Measurements from ENCODE around the gene KDM4C. TPM values are rescaled to one million over a fixed set of nuclear protein-coding genes. Genes with fewer than 3 reads are reported as not detected.
A peak's percentile ranks its signal among the peaks of the same experiment; 100 is the strongest.
"Not testable (repeated sequence)": the region's sequence is repeated elsewhere in the genome, so short reads cannot be mapped to it uniquely, and the experiment has no call there.

KDM4C gene
- 10.8 TPM for polyA plus RNA-seq (2013, experiment 1 of 2)
- polyA plus RNA-seq (2013, experiment 2 of 2), result 11.5 TPM

GRCh38 chr9:6757456-6758247, at the start of gene KDM4C:
TSS of gene KDM4C (plus strand) at chr9:6757973. CDS start at chr9:6792989, 35,016 bp downstream.
- Histone ChIP-seq H3K4me1 (ENCODE audit: insufficient read depth, low read length) (peaks cover 4% of the 10 kb centered on the region; the same call in 1 of the 2 replicates), H3K9me3 (ENCODE audit: insufficient read depth, low read depth, low read length) (no peaks in the 10 kb centered on the region), H3K4me3 (ENCODE audit: low read length) (peak within 1 kb of the TSS; percentile 73), H3K27ac (ENCODE audit: low read depth, low read length) (peak within 1 kb of the TSS; percentile 96), H3K9ac (ENCODE audit: low read depth, low read length) (peak within 1 kb of the TSS; percentile 84), H3K27me3 (ENCODE audit: insufficient read depth, low read length) (no peaks in the 10 kb centered on the region), H3K36me3 (ENCODE audit: insufficient read depth, low read length) (no peaks in the 10 kb centered on the region)
- under 1% methylated on average over 80 of the region's 80 CpGs for WGBS

DNA sequence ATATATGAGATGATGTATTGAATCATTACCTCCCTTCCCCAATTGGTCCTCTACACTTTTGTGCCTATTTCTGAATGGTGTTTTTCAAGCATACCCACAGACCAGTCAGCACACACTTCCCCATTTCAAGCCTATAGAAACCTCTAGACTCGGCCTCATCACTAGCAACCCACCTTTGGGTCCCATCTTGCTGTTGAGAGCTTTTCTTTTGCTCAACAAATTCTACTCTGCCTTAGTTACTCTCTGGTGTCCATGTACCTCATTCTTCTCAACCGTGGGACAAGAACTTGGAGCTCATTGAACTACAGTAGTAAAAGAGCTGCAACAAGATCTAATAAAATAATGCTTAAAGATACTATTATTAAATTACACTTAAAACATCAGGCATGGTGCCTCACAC, 49.0 kb upstream of the KDM4C start:
- 85% methylated on average over 2 of the region's 2 CpGs for WGBS

GRCh38 chr9:6711403-6711802, 46.4 kb upstream of the KDM4C start:
- 90% methylated on average over 3 of the region's 3 CpGs for WGBS
- Histone ChIP-seq H3K36me3 (ENCODE audit: insufficient read depth, low read length) (no peaks in the 10 kb centered on the region), H3K9ac (ENCODE audit: low read depth, low read length) (no peak overlapping the region), H3K27ac (ENCODE audit: low read depth, low read length) (no peak overlapping the region), H3K4me3 (ENCODE audit: low read length) (no peak overlapping the region), H3K9me3 (ENCODE audit: insufficient read depth, low read depth, low read length) (peaks cover 13% of the 10 kb centered on the region), H3K4me1 (ENCODE audit: insufficient read depth, low read length) (no peaks in the 10 kb centered on the region), H3K27me3 (ENCODE audit: insufficient read depth, low read length) (no peaks in the 10 kb centered on the region)

More for the DNA sequence above, 49.0 kb upstream of the KDM4C start:
- H3K27me3 ChIP-seq (ENCODE audit: insufficient read depth, low read length), result no peaks in the 10 kb centered on the region
- H3K27ac ChIP-seq (ENCODE audit: low read depth, low read length), result no peak overlapping the region
- H3K9me3 ChIP-seq (ENCODE audit: insufficient read depth, low read depth, low read length), result peaks cover 13% of the 10 kb centered on the region
- no peaks in the 10 kb centered on the region for H3K4me1 ChIP-seq (ENCODE audit: insufficient read depth, low read length)
- no peaks in the 10 kb centered on the region for H3K36me3 ChIP-seq (ENCODE audit: insufficient read depth, low read length)
- H3K4me3 ChIP-seq (ENCODE audit: low read length), result no peak overlapping the region
- no peak overlapping the region for H3K9ac ChIP-seq (ENCODE audit: low read depth, low read length)

DNA sequence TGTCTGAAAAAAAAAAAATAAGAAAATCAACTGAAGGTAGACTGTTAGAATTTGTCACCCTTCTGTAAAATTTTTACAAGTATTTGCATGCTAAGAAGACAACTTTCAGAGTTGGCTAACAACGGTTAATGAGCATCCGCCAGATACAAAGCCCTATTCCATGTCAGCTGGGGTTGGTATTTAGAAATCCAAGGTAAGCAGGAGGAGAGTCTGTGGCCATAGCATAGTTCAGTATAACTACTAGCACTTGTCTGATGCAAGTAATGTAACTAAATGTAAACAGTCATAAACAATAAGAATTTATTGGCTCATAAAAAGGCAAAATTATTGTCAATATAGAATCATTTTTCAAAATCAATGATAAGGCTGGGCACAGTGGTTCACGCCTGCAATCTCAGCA, 45.7 kb upstream of the KDM4C start:
- H3K36me3 ChIP-seq (ENCODE audit: insufficient read depth, low read length), result no peaks in the 10 kb centered on the region
- no peak overlapping the region for H3K27ac ChIP-seq (ENCODE audit: low read depth, low read length)
- H3K9me3 ChIP-seq (ENCODE audit: insufficient read depth, low read depth, low read length), result peaks cover 13% of the 10 kb centered on the region
- no peaks in the 10 kb centered on the region for H3K27me3 ChIP-seq (ENCODE audit: insufficient read depth, low read length)
- H3K9ac ChIP-seq (ENCODE audit: low read depth, low read length), result no peak overlapping the region
- WGBS, result 88% methylated on average over 3 of the region's 3 CpGs
- H3K4me1 ChIP-seq (ENCODE audit: insufficient read depth, low read length), result no peaks in the 10 kb centered on the region
- H3K4me3 ChIP-seq (ENCODE audit: low read length), result no peak overlapping the region

DNA sequence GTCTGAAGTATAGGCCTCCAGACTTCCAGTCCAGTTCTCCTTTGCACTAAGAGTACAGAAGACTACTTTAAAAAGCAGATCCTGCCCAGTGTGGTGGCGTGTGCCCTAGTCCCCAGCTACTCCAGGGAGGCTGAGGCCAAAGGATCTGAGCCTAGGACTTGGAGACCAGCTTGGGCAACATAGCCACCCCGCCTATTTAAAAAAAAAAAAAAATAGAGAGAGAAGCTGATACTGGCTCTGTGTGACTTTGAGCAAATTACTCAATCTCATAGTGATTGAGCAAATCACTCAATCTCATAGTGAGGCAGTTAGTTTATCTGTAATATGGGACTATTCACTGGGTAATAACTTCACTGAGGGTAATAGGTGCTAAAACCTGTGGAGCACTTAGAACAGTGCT, 43.6 kb upstream of the KDM4C start:
- Histone ChIP-seq H3K9me3 (ENCODE audit: insufficient read depth, low read depth, low read length) (peaks cover 2% of the 10 kb centered on the region; the same call in 1 of the 2 replicates), H3K9ac (ENCODE audit: low read depth, low read length) (no peak overlapping the region), H3K27ac (ENCODE audit: low read depth, low read length) (no peak overlapping the region), H3K36me3 (ENCODE audit: insufficient read depth, low read length) (no peaks in the 10 kb centered on the region), H3K27me3 (ENCODE audit: insufficient read depth, low read length) (no peaks in the 10 kb centered on the region), H3K4me3 (ENCODE audit: low read length) (no peak overlapping the region), H3K4me1 (ENCODE audit: insufficient read depth, low read length) (no peaks in the 10 kb centered on the region)
- 100% methylated on average over 2 of the region's 2 CpGs for WGBS

DNA sequence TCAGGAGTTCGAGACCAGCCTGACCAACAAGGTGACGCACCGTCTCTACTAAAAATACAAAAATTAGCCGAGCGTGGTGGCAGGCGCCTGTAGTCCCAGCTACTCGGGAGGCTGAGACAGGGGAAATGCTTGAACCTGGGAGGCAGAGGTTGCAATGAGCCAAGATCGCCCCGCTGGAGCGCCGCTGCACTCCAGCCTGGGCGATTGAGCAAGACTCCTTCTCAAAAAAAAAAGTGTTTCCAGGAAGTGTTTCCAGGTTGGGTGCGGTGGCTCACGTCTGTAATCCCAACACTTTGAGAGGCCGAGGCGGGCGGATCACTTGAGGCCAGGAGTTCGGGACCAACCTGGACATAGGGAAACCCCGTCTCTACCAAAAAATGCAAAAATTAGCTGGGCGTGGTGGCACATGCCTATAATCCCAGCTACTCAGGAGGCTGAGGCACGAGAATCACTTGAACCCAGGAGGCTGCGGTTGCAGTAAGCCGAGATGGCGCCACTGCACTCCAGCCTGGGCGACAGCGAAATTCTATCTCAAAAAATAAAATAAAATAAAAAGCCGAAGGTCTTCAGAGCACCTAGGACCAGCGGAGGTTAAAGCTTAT, 42.5 kb upstream of the KDM4C start:
- not testable (repeated sequence) for H3K27me3 ChIP-seq (ENCODE audit: insufficient read depth, low read length); H3K9me3 ChIP-seq (ENCODE audit: insufficient read depth, low read depth, low read length); H3K27ac ChIP-seq (ENCODE audit: low read depth, low read length); H3K4me1 ChIP-seq (ENCODE audit: insufficient read depth, low read length); H3K9ac ChIP-seq (ENCODE audit: low read depth, low read length); H3K36me3 ChIP-seq (ENCODE audit: insufficient read depth, low read length)
- H3K4me3 ChIP-seq (ENCODE audit: low read length), result 0 out of 2 replicates have a peak overlapping the region, but pooled peaks have one; percentile 10
- WGBS, result 97% methylated on average over 28 of the region's 28 CpGs

GRCh38 chr9:6715755-6716643, 41.8 kb upstream of the KDM4C start:
- 78% methylated on average over 61 of the region's 61 CpGs for WGBS
- Histone ChIP-seq H3K9ac (ENCODE audit: low read depth, low read length) (no peak overlapping the region), H3K36me3 (ENCODE audit: insufficient read depth, low read length) (no peaks in the 10 kb centered on the region), H3K27ac (ENCODE audit: low read depth, low read length) (no peak overlapping the region), H3K4me1 (ENCODE audit: insufficient read depth, low read length) (no peaks in the 10 kb centered on the region), H3K27me3 (ENCODE audit: insufficient read depth, low read length) (no peaks in the 10 kb centered on the region), H3K4me3 (ENCODE audit: low read length) (peak overlapping the region; percentile 38; the same call in 1 of the 2 replicates), H3K9me3 (ENCODE audit: insufficient read depth, low read depth, low read length) (no peaks in the 10 kb centered on the region)

- Histone ChIP-seq H3K36me3 (ENCODE audit: insufficient read depth, low read length) (no peaks in the 10 kb centered on the region), H3K9ac (ENCODE audit: low read depth, low read length) (no peak overlapping the region), H3K27me3 (ENCODE audit: insufficient read depth, low read length) (no peaks in the 10 kb centered on the region), H3K27ac (ENCODE audit: low read depth, low read length) (no peak overlapping the region), H3K4me1 (ENCODE audit: insufficient read depth, low read length) (no peaks in the 10 kb centered on the region), H3K4me3 (ENCODE audit: low read length) (no peak overlapping the region), H3K9me3 (ENCODE audit: insufficient read depth, low read depth, low read length) (no peaks in the 10 kb centered on the region)
- 90% methylated on average over 9 of the region's 9 CpGs for WGBS
Measured at GRCh38 chr9:6716766-6717165, 41.0 kb upstream of the KDM4C start.

- no peaks in the 10 kb centered on the region for H3K27me3 ChIP-seq (ENCODE audit: insufficient read depth, low read length)
- H3K9ac ChIP-seq (ENCODE audit: low read depth, low read length), result no peak overlapping the region
- H3K27ac ChIP-seq (ENCODE audit: low read depth, low read length), result no peak overlapping the region
- no peaks in the 10 kb centered on the region for H3K4me1 ChIP-seq (ENCODE audit: insufficient read depth, low read length)
- H3K4me3 ChIP-seq (ENCODE audit: low read length), result no peak overlapping the region
- no peaks in the 10 kb centered on the region for H3K9me3 ChIP-seq (ENCODE audit: insufficient read depth, low read depth, low read length)
- H3K36me3 ChIP-seq (ENCODE audit: insufficient read depth, low read length), result no peaks in the 10 kb centered on the region
- whole genome bisulfite sequencing, result 86% methylated on average over 2 of the region's 2 CpGs
Measured at GRCh38 chr9:6723881-6724420, 33.8 kb upstream of the KDM4C start.

DNA sequence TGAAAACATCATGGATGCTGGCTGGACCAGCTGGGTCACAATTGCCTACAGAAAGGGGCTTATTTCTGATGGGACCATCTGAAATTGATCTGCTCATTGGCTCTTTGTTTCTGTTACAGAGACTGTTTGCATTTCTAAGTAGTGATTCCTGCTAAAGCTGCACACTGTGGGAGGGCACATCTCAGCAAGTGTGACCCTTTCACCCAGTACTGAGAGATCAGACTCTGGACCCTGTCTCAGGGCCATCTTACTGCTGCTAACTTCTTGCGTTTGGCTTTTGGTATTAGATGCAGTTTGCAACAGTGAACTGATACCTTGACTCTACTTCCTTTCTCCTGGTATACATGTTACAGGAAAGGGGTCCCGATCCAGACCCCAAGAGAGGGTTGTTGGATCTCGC, 24.5 kb upstream of the KDM4C start:
- Histone ChIP-seq H3K4me1 (ENCODE audit: insufficient read depth, low read length) (no peaks in the 10 kb centered on the region), H3K27ac (ENCODE audit: low read depth, low read length) (no peak overlapping the region), H3K9ac (ENCODE audit: low read depth, low read length) (no peak overlapping the region), H3K4me3 (ENCODE audit: low read length) (no peak overlapping the region), H3K36me3 (ENCODE audit: insufficient read depth, low read length) (no peaks in the 10 kb centered on the region), H3K9me3 (ENCODE audit: insufficient read depth, low read depth, low read length) (no peaks in the 10 kb centered on the region), H3K27me3 (ENCODE audit: insufficient read depth, low read length) (no peaks in the 10 kb centered on the region)
- WGBS, result 91% methylated on average over 3 of the region's 3 CpGs
